ENCODE data around the gene UBE4B. TPM values are rescaled to one million over a fixed set of nuclear protein-coding genes. Genes with fewer than 3 reads are reported as not detected.

UBE4B gene
- total and polyA plus RNA-seq, 9 of the 15 experiments (the other 6 are each of a cell fraction or from before 2014, with no cell fraction given) = 11.7 to 73.7 (median 40.1) TPM

- no peak for TF ChIP-seq NR2C1 (IDR thresholded peaks at IDR 0.05)
- no peak for TF ChIP-seq NR2C1 (tag; IDR thresholded peaks at IDR 0.05)
- TF ChIP-seq PML (IDR thresholded peaks at IDR 0.05; ENCODE audit: low read length) = peak; percentile 64
- no peak; the same call in 1 of the 2 replicates for TF ChIP-seq HMBOX1 (IDR thresholded peaks at IDR 0.05)
- TF ChIP-seq ZNF766 (CRISPR knock-in tag; conservative IDR thresholded peaks at IDR 0.05) = no peak; the same call in 1 of the 2 replicates
- peak; percentile 96 for TF ChIP-seq CBFA2T2 (conservative IDR thresholded peaks at IDR 0.05)
- no peak for TF ChIP-seq BRF2 (IDR thresholded peaks at IDR 0.05; ENCODE audit: borderline replicate concordance, insufficient read depth, insufficient read length)
- TF ChIP-seq ATF1 (CRISPR knock-in tag; IDR thresholded peaks at IDR 0.05) = no peak
- TF ChIP-seq ATF1 (tag; IDR thresholded peaks at IDR 0.05) = peak; percentile 78
- TF ChIP-seq CCNT2 (IDR thresholded peaks at IDR 0.05; ENCODE audit: borderline replicate concordance, extremely low read depth, insufficient read length, low read depth, low read length) = peak; percentile 92
- peak; percentile 86; the same call in 1 of the 2 replicates for TF ChIP-seq MITF (IDR thresholded peaks at IDR 0.05)
- TF ChIP-seq GABPA (tag; conservative IDR thresholded peaks at IDR 0.05; ENCODE audit: low read depth) = peak; percentile 57; the same call in 1 of the 2 replicates
- no peak for TF ChIP-seq ID3 (CRISPR knock-in tag; IDR thresholded peaks at IDR 0.05)
- 0 out of 2 replicates have a peak, but pooled peaks have one; percentile 63 for TF ChIP-seq ID3 (tag; IDR thresholded peaks at IDR 0.05)
- peak; percentile 81; the same call in 1 of the 2 replicates for TF ChIP-seq ATF7 (IDR thresholded peaks at IDR 0.05)
- TF ChIP-seq HLTF (IDR thresholded peaks at IDR 0.05) = 0 out of 2 replicates have a peak, but pooled peaks have one; percentile 67
- TF ChIP-seq SIN3B (IDR thresholded peaks at IDR 0.05; ENCODE audit: low read depth) = peak; percentile 92
- TF ChIP-seq SPI1 (IDR thresholded peaks at IDR 0.05; ENCODE audit: borderline replicate concordance, low read depth, low read length) = peak; percentile 52; the same call in 1 of the 2 replicates
- TF ChIP-seq HEY1 (CRISPR knock-in tag; IDR thresholded peaks at IDR 0.05; ENCODE audit: borderline replicate concordance) = 0 out of 2 replicates have a peak, but pooled peaks have one; percentile 42
- TF ChIP-seq PRDM10 (IDR thresholded peaks at IDR 0.05; ENCODE audit: partially characterized antibody) = peak; percentile 32
These were observed at the start of gene UBE4B (continued) for GRCh38 chr1:10032590-10033358.

Measured in K562 (cell line).